Measurements from ENCODE around the gene ASCC1.
"Not testable (repeated sequence)": the region's sequence is repeated elsewhere in the genome, so short reads cannot be mapped to it uniquely, and the experiment has no call there.

Gene ASCC1

DNA sequence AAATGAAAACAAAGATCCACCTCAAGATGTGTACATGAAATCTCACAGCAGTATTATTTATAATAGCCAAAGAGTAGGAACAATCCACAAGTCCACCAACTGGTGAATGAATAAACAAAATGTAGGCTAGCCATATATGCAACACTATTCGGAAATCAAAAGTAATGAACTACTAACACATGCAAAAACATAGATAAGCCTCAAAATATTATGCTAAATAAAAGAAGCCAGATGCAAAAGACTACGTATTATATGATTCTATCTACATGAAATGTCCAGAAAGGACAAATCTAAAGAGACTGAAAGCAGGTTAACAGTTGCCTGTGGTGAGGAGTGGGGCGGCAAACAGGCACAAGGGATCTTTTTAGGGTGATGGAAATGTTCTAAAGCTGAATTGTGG lies 49.0 kb downstream of the ASCC1 start:
- no peak for DNase-seq

DNA sequence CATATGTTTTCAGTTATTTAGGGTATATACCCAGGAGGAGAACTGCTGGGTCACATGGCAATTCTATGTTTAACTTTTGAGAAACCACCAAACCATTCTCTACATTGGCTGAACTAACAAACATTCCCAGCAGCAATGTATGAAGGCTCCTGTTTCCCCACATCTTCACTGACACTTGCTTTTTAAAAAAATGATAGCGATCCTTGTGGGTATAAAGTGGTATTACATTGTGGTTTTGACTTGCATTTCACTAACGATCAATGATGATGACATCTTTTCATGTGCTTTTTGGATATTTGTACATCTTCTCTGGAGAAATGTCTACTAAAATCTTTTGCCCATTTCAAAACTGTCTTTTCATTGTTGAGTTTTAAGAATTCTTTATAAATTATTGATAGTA lies 51.5 kb downstream of the ASCC1 start:
- no peak for DNase-seq

DNA sequence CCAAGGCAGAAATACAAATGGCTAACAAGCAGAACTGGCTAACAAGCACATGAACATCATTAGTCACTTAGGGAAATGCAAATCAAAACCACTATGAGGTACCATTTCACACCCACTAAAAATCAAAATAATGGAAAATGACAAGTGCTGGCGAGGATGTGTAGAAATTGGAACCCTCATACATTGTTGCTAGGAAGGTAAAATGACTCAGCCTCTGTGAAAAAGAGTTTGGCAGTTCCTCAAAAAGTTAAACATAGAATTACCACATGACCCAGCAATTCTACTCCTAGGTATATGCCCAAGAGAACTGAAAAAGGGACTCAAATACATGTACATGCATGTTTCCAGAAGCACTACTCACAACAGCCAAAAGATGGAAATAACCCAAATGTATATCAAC lies 53.1 kb downstream of the ASCC1 start:
- no peak for DNase-seq

DNA sequence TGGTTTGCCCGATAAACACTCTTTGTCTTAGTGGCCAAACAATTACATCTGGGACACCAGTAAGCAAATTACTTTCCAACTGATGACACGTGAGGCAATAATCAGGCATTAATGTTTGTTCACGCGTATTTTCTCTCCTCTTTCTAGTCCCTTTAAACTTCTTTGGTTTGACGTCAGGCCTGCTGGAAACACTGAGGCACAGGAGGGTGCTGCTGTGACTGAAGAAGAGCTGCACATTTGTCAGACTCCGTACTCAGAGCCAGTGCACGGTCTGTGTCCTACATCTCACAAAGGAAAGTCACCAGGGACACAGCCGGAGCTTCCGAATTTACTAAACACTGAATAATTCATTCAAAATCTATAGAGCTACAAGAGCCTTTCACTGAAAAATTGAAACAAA lies 57.9 kb downstream of the ASCC1 start:
- DNase-seq: no peak

DNA sequence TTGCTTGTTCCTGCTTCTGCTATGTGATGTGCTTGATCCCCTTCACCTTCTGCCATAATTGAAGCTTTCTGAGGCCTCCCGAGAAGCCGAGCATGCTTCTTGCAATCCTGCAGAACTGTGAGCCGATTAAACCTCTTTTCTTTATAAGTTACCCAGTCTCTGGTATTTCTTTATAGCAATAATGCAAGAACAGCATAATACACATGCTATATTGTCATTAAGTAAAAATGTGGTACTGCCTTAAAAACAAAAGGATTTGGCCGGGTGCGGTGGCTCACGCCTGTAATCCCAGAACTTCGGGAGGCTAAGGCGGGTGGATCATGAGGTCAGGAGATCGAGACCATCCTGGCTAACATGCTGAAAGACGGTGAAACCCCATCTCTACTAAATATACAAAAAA lies 59.9 kb downstream of the ASCC1 start:
- no peak for DNase-seq

DNA sequence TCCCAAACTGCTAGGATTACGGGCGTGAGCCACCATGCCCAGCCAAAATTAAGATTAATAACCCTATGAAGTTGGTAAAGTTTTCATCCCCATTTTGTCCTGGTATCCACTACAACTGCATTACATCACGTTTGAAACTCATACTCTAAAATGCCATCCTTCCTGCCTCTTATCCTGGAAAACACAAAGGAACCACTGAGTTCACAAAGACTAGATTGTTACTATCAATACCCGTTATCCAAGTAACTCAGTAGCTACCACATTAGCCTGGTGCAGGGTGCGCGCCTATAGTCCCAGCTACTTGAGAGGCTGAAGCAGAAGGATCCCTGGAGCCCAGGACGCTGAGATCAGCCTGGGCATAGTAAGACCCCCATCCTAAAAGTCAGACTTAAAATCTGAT lies 63.8 kb downstream of the ASCC1 start:
- no peak for DNase-seq

DNA sequence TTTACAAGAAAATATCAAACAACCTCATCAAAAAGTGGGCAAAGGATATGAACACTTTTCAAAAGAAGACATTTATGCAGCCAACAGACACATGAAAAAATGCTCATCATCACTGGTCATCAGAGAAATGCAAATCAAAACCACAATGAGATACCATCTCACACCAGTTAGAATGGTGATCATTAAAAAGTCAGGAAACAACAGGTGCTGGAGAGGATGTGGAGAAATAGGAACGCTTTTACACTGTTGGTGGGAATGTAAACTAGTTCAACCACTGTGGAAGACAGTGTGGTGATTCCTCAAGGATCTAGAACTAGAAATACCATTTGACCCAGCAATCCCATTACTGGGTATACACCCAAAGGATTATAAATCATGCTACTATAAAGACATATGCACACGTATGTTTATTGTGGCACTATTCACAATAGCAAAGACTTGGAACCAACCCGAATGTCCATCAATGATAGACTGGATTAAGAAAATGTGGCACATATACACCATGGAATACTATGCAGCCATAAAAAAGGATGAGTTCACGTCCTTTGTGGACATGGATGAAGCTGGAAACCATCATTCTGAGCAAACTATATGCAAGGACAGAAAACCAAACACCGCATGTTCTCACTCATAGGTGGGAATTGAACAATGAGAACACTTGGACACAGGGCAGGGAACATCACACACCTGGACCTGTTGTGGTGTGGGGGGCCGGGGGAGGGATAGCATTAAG lies 65.2 kb downstream of the ASCC1 start:
- not testable (repeated sequence) for DNase-seq

DNA sequence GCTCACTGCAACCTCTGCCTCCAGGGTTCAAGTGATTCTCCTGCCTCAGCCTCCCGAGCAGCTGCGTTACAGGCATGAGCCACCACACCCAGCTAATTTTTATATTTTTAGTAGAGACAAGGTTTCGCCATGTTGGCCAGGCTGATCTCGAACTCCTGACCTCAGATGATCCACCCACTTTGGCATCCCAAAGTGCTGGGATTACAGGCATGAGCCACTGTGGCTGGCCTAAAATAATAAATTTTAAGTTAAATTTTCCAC lies 68.8 kb downstream of the ASCC1 start:
- not testable (repeated sequence) for DNase-seq

DNA sequence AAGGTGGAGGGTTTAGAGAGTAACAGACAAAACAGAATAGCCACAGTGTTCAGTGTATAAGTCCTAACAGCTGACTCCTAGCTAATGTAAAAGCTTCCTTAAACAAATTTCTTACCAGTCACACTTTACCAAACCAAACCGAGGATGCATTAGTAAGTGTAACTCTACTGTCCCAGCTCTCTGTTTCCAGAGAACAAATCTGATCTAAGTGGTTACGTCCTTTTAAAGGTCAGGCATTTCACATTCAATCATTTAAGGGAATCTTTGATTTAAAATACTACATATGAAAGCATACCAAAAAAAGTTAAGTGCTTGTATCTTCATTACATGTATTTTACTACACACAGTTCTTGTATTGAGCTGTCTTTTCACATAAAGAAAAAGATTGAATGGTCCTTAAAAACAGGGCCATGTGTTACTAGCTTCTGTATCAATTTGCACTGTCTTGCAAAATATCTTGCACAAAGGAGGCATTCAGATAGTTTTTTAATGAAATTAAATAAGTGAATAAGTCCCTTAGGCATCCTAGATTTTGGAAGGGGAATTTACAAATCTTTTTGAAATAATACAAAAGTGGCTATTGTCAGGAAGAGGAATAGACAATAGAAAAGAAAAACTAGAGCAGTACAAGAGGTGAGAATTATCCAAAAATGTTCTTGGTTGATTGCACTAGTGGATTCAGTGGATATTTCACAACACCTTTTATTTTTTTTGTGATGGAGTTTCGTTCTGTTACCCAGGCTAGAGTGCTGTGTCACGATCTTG lies 69.3 kb downstream of the ASCC1 start:
- DNase-seq: no peak

DNA sequence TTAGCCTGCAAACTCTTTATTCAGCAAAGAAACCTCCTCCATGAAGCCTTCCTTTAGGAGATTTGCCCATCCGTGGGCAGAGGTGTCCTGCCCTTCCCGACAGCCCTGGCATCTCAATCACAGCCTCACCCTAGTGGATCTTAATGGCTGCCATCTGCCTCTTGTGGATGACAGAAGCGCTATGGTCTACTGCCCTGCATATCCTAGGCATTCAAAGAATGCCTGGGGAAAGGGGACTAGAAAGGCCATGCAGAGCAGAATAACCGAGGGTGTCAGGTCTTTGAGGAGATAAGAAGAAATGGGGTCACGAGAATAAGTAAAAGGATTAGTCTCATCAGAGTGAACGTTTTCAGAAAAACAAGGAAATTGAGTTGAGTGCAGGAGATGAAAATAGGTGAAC lies 70.0 kb downstream of the ASCC1 start:
- no peak for DNase-seq

DNA sequence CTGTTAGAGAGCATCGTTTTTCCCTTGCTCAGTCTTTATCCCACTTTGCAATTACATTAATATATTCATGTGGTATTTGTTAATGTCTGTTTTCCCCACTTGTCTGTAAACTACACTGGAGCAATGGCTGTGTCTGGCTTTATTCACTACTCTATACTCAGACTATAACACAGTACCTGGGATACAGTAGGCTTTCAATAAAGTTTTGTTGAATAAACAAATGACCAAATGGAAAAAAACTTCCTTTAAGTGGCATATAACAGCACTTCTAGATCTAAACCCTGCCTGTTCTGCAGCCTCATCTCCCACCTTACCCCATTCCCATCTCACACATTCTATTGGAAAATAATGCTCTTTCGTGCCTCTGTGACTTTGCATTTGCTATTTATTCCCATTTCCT lies 70.4 kb downstream of the ASCC1 start:
- no peak for DNase-seq

DNA sequence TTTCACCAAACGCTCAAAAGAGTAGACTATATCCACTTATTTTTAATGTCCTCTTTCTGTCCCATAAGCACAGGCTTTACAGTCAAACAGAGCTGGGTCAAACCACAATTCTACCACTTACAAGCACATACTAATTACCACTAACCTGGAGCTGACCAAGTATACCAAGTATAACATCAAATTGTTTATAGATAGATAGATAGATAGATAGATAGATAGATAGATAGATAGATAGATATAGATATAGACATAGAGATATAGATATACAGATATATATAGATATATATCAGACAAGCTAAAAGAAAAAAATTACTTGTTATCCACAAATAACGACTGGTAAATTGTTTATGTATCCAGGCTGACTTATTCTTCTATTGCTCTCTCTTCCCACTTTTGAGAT lies 75.2 kb downstream of the ASCC1 start:
- no peak for DNase-seq

DNA sequence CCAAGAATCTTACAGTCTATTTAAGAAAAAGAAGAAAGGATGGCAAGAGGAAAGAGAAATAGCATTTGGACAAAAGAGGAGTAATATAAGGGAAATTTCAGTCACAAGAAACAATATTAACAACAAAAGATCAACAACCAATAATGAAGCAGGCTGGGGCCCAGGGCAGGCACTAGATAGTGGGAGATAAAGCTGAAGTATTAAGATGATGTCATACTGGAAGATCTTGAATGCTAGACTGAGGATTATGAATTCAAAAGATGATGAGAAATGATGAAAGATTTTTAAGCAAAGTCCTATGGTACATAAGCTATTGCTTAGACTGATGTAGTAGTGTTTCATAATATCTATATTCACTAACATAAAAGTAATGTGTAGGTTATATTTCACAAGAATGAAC lies 75.9 kb downstream of the ASCC1 start:
- no peak for DNase-seq

DNA sequence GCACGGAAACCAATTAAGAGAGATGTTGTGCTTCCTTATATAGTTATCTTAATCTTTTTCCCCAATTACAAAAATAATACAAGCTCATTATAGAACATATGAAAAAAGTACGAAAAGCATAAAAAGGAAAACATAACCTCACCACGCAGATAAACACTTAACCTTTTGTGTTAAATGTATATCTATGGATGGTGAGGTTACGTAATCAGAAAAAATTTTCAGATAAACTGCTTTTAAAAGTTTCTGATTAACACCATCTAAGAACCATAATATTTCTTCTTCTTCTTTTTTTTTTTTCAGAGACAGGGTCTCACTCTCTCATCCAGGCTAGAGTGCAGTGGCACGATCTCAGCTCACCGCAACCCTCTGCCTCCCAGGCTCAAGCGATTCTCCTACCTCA lies 78.5 kb downstream of the ASCC1 start:
- DNase-seq: no peak

DNA sequence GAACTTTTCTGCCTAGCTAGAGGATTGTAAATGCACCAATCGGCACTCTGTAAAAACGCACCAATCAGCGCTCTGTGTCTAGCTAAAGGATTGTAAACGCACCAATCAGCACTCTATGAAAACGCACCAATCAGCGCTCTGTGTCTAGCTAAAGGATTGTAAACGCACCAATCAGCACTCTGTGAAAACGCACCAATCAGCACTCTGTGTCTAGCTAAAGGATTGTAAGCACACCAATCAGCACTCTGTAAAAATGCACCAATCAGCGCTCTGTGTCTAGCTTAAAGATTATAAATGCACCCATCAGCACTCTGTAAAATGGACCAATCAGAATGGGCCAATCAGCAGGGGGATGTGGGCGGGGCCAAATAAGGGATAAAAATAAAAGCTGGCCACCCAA lies 79.9 kb downstream of the ASCC1 start:
- DNase-seq: not testable (repeated sequence)

DNA sequence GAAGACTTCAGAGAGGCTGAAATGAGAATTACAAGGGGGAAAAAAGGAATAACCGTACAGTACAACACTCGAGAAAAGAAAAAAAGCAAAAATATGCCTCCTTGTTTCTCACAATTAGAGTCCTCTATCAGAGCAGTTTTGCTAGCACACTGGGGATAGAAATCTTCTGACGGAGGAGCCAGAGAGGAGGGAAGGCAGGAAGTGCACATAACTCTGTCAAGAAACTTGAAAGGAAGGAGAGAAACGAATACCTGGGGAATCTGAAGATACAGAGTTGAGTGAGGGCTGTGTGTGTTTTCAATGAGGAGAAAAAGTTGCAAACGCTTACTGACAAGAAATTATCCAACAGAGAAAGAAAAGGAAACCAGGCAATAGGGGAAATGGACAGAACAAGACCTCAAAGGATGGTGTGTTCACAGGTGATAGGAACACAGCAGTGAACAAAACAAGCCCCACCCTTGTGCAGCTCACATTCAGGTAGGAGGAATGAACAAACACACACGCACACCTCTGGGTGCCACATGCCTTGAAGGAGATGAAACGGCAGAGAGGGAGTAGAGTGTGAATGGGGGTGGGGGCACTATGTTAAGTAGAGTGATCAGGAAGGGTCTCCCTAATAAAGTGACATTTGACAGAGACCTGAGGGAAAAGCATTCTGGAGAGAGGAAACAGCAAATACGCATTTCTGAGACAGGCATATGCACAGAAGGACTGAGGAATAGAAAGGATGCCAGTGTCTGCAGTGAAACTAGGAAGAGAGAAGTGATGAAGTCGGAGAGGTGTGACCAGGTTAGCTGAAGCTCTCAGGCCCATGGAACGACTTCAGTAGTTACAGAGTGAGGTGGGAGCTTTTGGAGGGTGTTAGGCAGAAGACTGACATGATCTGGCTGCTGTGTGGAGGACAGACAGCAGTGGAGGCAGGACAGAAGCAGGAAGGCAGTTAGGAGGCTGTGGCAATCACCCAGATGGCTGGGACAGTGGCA lies 81.0 kb downstream of the ASCC1 start:
- no peak for DNase-seq

DNA sequence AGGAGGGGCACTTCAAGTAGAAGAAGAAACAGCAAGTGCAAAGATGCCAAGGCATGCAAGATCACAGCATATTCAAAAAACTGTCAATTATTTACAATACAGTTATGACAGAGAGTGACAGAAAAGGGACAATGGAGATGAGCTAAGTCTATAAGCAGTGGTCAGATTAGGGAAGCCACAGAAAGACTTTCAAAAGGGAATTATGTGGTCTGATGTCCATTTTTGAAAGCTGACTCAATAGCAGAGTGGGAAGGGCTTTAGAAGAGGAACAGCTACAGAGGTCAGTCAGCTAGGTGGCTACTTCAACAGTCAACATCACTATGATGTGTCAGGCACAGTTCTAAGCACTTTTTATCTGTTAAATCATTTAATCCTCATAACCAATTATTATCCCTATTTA lies 82.6 kb downstream of the ASCC1 start:
- no peak for DNase-seq

DNA sequence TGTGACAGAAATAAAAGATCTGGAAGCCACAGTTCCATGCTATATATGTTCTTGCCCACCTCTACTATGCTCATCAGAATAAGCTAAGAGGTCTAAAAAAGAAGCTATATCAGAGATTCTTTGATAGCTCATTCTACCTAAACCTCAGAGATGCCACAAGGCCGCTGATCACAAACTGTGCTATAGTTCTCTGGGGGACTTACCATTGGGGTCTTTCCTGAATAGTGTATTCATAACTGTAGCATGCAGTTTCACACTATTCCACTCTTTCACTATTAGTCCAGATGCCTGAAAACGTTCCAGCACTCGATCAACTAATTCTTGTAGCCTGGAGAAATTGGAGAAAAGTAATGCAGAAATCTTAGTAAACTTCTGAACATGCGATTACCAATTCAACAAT lies 83.2 kb downstream of the ASCC1 start:
- no peak for DNase-seq

DNA sequence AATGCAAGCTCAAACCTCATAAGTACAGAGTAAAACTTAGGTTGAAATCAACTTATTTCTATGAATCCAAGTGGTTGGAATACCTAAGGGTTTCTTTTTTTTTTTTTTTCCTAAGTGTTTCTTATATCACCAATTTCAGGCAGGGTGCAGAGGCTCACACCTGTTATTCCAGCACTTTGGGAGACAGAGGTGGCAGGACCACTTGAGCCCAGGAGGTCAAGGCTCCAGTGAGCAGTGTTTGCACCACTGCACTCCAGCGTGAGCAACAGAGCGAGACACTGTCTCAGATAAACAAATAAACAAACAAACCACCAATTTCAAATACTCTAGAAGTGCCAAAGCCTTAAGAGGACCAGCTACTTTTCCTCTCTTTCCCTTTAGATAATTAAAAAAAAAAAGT lies 88.5 kb downstream of the ASCC1 start:
- peak; percentile 6 for DNase-seq

DNA sequence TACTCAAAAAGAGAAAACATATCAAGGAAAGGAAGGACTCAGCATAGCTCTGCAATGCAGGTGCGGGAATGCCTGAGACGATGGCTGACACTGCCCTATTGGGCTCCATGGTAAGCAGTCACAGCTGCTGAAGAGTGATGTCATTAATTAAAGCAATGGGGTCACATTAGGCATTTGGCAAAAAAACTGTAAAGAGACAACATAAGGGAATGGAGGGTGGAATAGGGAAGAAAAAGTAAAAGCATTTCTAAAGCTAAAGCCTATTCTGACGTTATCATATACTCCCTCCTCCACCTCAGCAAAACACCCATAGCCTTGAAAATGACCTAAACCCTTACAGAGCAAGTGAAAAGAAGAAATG lies 89.2 kb downstream of the ASCC1 start:
- DNase-seq: no peak

DNA sequence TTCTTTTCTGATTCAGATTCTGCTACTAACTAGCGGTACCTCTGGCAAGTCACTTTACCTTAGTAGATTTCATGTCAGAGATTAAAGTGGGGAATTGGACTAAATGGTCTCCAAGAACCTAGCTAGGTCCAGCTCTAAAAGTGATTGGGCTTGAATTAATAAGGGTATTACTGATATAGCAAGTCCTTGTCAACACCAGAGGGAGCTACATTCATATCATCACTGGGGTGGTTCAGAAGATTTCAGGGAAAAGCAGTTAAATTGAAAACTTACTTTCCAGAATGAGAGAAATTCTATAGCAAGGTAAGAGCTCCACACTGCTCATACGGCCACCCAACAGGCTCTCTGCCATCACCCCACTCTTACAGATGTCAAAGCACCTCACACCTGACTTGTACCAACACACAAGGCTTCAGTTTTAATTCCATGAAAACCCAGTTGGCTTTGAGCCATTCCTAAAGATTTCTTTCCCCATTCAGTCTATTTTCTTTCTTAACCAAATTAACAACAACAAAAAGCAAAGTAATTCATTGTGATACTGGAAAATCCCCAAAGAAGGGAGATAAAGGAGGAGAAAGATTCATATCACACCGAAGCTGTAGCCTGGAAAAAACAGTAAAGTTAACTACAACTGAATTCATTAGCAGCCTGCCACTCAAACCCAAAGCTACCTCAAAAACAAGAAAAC lies 89.7 kb downstream of the ASCC1 start:
- DNase-seq: no peak

DNA sequence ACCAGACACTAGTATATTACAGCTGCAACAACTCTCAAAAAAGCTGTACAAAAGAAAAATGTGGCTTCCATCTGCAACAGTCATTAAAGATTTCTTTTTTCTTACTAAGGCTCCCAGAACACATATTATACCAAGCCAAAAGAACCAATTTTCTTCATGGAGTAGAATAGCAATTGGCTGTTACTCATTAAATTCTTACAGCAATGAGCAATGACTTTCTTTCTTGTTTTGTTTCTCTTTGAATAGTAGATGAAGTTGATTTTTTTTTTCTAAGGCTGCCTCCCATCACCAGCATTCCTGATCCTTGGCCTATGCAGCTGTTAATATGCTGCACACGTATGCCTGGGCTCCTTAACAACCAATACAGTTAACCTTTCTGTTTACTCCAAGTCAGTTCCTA lies 91.1 kb downstream of the ASCC1 start:
- DNase-seq: no peak

DNA sequence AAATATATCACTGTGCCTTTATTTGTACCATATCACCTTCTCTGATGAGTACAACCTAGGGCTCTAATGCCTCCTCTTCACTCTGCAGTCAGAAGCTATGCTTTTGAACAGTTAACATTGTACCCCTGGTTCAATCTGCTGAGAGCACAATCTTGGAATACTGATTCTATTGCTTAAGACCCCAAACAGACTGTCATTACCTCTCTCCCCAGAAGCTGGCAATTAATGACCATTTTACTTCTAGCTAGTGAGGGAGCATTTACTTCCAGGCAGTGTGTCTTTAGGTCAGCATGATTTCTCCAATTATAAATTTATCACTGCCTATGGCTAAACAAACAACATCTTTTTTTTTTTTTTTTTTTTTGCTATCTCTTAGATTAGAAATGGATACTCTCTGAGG lies 91.7 kb downstream of the ASCC1 start:
- no peak for DNase-seq

All from DMS79 (cell line).